HS-27A (cell line): ENCODE data around the gene BCKDHB.
A peak's percentile ranks its signal among the peaks of the same experiment; 100 is the strongest.

Source experiments
- DNase-seq: peaks from one replicate; pipeline ENCODE4 v3.0.0-alpha.2; 2012; ENCODE audit warnings: low read depth, missing footprints

Gene BCKDHB

DNA sequence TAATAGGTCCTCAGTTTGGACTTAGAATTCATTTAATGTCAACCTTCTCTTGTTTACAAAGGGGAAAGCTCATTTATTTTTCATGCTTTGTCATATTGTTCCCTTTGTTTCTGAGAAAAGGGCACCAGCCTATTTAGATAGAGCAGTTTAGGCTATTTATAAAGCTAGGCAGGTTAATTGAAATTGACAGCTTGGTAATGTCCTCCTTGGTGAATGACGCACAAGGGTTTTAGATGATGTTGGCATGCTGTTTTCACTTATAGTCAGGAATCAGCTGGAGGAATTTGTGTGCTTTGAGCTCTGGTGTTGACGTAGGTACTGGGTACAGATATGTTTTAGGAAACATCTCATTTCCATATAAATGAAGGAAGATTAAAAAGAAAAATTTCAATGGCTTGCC is 45.2 kb downstream of the BCKDHB start:
- DNase-seq: no peak

DNA sequence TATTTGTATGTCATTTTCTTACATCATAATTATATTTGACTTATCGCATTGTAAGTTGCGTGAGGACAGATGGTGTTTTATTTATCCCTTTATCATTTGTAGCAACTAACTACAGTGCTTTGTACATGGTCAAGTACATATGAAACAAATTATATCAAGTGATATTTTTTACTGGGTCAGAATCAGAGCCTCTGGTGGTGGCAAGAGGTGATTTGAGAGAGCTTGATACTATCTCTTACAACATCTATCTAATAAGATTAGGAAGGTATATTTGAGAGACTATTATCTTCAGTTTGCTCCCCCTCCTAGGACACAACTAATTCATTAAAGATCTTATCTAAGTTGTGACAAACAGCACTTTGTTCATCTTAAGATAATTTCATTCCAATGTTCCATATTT is 47.7 kb downstream of the BCKDHB start:
- DNase-seq: no peak

DNA sequence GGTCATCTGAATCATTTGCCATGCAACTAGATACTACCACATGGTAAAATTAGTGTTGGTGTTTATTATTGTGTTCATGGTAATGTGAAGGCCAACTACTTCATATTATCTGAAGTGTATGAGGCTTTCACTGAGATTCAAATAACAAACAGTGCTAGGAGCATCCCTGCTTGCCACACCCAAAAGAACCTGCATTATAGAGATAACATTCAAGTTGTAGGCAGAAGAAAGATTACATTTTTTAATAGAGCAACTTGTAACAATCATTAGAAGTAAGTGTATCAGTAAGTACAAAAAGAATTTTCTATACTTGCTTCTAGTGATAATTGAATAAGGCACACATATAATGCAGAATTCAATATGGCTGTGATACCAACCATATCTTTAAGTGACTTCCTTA is 49.8 kb downstream of the BCKDHB start:
- DNase-seq: no peak

DNA sequence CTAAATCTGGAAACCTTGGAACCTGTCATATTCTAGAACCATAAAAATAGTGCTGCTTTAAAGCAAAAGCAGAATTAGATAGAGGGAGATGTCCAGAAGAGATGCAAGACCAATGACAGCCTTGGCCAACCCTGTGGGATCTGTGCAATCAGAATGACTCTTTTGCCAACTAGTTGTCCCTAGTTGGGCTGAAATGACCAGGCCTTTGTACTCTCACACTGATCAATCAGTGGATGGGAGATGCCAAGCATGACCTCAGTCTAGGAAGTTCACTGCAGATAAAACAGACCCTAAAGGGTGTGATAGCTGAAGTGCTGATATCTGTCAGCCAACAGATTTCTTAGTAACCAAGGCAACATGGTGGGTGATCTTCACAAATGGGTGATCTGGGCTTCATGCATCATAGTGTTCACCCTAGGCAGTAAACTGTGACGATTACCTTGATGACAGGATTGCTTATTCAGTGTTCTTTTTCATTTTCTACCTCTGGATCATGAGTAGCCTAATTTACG is 52.1 kb downstream of the BCKDHB start:
- no peak for DNase-seq

DNA sequence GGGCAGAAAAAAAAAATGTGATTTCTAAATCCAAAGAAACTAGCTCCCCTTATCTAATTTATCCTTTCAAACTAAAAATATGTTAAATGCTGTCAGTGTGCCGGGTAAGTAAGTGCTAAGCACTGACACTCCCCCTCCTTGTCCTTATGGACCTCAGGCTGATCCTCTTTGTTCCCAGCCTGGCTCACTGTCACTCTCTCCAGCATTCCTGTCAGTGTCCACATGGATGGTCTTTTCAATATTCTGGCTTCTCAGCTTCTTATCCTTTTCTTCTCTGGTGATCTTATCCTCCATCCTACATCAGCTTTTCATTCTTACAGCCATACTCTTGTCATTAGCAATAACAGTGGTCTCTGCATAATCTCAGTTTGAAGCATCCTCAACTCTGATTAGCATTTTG is 55.0 kb downstream of the BCKDHB start:
- DNase-seq: no peak

DNA sequence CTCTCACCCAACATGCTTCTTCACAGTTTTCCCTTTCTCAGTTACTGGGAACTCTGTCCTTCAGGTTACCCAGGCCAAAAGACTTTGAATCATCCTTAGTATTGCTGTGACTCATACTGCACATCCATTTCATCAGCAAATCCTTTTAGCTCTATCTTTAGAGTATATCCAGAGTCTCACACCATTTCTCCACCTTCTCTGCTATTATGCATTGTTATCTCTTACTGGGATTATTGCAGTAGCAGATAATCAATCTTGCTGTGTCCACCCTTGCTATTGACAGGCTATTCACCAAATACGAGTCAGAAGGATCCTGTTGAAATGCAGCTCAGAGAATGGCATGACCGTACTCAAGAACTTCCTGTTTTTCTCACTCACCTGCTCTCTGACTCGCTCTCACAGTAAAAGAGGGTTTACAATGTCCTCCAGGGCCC is 57.3 kb downstream of the BCKDHB start:
- no peak for DNase-seq

DNA sequence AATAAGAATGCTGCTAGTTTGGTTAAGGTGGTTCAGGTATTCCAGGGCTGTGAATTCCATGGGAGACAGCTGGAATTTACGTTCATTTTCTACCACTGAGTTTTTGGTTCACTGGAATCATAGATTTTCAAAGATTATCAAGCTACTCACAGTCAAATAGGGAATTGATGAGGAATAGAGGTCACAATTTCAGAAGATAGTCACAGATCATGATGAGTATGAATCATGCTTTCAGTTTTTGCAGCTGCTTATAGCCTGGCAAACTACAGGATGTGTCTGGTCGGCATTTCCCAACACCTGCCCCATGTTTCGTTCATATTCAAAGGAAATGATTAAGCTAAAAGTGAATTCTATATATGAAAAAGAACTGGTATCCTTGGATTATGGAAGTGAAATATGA is 58.7 kb downstream of the BCKDHB start:
- no peak for DNase-seq

DNA sequence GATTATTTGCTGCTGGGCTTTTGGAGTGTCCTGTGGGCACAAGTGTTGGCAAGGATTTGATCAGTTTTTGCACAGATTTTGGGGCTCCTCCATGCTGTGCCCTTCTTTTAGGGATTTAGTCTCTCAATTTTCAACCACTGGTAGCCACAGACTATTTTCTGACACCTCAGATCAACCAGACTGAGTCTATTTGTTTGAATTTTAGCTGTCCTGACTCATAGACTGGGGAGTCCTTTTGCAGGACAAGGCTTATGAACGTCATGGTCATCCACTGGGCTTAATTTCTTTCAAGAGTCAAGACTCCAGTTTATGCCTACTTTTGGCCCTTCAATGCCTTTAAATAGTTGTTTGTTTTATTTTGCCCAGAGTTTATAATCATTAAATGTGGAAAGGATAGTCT is 59.3 kb downstream of the BCKDHB start:
- DNase-seq: no peak

DNA sequence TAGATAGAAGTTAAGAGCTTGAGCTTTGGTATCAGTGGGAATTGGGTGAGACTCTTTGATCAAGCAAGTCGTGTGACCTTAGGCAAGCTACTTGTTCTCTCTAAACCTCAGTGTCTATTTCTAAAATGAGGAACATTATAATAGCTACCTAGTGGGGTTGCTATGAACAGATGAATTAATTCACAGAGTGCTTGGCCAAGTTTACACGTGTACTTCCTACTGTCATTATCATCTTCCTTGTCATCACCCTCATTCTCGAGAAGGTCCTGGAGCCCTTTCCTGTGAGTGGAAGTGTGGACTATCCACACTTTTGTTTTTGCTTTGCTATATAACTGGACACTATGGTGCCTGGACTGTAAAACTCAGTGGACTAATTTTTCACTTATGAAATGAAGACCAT is 64.0 kb downstream of the BCKDHB start:
- DNase-seq: no peak

DNA sequence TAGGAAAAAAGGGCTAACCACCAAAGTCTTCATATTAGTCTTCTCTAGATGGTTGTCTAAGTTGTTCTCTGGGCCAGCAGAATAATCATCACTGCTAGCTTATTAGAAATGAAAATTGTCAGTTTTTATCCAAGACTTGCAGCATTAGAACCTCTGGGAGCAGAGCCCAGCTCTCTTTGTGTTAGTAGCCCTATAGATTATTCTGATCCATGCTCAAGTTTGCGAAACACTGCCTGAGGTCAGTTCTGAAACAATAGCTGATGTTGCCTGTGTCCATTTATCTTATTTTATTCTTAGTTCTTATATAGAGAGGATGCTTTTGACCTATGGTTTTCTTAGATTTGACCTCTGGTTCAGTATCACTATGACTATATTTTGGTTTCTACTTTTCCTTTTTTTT is 66.9 kb downstream of the BCKDHB start:
- DNase-seq: no peak

DNA sequence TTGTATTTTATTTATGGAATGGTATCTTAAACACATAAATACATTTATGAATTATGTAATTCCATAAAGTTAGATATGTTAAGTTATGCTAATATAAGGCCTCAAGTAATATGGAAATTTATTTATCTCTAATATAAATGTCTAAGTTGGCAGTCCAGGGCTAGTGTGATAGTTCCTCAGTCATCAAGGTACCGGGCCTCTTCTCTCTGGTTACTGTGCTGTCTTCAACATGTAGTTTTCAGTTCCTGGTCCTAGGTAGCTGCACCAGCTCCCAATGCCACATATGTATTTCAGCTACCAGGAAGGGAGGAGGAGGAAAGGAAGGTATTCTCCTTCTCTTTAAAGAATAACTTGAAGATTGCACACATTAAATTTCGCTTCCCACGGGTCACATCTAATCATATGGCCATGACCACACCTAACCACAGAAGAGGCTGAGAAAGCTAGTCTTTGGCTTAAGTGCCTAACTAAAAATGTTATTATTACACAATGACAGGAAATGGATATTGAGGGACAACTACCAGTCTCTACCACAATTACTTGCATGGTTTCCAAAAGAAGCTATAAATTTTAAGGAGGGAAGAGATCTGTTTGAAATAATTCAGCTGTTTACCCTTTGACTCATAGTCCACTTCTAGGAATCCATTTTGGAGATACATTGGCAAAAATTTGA is 68.6 kb downstream of the BCKDHB start:
- DNase-seq: peak; percentile 45

DNA sequence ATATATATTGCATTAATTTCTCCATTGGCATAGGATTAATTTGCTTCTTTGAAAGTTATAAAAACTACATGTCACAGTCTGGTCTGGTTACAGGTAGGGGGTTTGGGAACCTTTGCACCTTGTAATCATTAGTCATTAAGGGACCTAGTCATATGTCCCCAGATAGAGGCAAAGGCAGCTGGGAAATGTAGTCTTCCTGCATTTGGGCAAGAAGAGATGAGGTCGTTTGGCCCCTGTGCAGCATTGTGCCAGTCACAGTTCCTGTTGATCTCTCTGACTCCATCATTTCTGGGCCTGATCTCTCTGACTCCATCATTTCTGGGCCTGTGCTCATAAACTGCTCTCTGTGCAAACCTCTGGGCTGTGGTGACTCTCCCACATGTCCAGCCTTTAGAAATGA is 73.2 kb downstream of the BCKDHB start:
- no peak for DNase-seq

DNA sequence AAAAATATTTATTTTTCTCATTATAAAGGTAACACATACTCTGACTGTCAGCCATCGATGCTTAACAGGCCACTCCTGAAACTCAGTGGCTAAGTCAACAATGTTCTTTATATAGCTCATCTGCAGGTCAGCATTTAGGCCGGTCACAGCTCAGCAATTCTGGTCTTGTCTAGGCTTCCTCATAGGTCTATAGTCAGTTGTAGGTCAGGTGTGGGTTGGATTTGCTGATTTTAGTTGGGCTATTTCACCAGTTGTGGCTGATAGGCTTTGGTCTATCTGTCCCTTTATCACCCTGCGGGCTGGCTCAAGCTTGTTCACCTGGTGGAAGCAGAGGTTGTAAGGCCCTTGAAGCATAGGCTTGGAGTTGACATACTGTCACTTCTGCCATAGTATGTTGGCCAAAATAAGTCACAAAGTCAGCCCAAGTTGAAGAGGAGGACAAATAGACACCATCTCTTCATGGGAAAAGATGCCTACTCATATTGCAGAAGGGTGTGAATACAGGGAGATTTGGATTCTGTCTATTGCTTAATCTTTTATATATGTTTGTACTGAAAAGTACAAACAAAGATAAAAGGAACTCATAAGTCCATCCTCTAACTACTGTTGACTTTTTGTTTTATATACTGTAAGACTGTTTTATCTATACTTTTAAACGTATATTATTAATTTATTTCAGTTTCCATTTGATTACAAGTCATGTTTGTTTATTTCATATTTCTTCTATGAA is 75.0 kb downstream of the BCKDHB start:
- DNase-seq: no peak

DNA sequence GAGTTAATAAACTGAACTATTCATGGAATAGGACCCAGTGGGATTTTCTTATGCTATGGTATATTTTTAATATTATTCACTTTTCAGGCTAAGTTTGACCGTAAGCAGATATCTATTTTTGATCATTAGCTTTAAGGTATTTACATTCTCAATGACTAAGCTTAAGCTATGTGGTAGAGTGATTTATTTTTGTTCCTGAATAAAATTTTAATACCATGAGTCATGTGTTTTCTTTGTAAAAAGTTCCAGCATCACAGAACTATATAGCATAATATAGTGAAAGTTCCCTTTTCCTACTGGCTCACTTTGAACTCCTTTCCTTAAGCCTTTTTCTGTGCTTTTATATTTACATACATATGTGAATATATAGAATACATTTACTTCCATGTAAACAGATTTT is 75.8 kb downstream of the BCKDHB start:
- peak; percentile 15 for DNase-seq

DNA sequence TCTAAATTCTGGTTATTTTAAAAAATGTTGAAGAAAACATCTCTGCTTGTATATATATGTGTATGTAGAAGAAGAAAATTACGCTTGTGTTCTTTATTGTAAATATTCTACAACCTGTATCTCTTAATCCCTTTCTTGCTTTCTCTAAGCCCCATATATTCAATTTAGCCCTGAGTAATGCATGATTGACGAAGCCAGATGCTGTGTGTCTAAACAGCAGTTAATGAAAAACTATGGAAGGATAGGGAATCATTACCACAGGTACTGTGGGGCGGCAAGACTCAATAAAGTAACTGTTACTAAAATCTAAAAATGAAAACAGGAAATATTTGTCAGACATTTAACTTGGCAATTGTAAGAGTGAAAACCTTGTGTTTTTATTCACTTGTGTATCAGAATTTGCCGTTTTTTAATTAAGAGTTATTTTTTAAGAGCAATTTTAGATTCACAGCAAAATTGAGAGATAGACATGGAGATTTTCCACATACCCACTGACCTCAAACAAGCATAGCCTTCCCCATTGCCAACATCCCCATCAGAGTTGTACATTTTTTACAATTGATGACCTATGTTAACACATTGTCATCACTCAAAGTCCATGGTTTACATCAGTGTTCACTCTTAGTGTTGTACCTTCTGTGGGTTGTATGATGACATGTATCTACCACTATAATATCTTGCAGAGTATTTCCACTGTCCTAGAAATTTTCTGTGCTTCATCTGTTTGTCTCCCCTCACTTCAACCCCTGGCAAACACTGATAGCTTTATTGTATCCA is 76.7 kb downstream of the BCKDHB start:
- DNase-seq: no peak

DNA sequence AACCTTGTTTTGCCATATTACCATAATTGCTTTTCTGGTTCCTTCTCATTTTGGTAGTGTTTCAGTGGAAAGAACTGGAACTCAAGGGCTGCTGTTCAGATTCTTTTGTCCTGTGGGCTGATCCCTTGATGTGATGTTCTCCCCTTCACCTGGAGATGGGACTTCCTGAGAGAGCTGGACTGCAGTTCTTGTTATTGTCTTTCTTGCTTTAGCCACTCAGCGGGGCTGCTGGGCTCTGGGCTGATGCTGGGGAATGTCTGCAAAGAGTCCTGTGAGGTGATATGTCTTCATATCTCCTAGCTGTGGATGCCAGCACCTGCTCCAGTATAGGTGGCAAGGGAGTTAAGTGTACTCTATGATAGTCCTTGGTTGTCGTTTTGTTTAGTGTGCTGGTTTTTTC is 79.0 kb downstream of the BCKDHB start:
- DNase-seq: no peak

DNA sequence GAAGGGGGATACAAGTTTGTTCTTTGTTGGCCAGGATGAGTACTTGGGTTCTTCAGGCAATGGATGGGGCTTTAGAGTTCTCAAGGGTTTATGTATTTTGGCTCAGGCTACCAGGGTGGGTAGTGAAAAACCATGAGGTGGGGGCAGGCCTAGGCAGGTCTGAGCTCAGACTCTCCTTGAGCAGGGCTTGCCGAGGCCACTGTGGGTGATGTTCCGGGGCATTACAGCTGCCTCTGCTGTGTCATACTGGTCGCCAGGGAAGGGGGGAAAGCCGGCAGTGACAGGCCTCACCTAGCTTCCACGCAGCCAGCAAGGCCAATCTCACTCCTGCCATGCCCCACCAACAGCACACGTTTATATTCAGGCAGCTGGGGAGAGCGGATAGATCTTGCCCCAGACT is 79.6 kb downstream of the BCKDHB start:
- DNase-seq: no peak

DNA sequence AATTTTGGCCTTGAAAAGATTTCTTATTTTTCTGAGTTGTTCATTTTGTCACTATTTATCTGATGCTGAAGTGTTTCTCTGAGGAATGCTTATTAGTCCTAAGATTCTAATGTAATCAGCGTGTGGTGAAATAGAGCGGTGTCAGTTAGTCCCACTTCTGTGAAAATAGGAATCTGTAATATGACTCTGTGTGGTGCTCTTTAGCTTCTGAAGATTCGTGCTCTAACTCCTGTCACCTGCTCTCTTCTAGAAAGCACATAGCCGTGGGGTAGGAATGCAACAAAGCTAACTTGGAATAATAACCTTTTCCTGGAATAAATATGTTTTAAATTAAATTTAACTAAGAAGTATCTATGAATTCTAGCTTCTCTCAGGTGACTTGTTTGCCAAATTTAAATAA is 90.4 kb downstream of the BCKDHB start:
- DNase-seq: no peak

DNA sequence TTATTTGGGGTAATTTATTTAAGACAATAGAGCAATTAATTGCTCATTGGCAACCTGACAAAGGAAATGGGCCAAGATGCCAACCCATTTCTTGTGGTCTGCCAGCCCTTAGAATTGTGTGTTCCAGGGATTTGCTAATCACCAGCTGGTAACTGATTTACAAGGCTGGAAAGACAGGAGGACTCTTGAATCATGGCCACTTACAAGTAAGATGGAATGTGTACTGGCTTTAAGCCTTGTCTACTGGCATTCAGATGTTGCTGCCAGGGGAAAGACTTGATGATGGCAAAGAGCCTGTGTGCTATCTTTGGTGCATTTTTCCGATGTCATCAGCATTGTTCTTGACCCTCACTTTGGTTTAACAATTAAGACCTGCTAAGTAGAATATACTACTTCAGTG is 91.0 kb downstream of the BCKDHB start:
- no peak for DNase-seq

DNA sequence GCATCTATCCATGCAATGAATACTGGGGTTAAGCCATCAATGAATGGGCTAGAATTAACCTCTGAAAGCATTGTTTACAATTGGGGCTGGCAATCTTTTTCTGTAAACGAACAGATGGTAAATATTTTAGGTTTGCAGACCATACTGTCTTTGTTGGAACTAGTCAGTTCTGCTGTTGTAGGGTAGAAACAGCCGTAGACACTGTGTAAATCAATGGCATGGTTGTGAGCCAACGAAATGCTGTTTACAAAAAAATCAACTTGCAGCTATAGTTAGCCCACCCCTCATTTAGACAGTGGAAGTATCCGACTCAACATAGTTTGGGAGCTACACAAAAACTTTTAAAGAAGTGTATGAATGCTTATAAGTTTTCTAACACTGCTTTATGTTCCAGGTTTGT is 91.5 kb downstream of the BCKDHB start:
- no peak for DNase-seq

DNA sequence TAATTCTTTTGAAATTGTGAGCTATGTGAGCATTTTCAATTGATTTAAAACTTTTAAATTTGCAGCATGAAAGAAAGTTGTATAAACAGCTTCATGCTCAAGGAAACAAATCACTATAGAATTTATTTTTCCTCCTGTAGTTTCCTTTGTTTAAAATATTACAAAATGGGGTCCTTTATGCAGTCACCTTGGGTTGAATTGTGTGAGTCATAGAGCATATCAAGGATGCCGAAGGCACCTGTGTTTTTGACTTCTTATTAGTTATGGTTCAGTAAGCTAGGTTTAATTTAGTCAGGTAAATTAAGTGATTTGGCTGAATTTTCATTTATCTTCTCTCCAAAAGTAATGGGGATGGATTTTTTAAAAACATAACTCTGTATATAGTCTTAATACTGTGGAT is 96.8 kb downstream of the BCKDHB start:
- no peak for DNase-seq

DNA sequence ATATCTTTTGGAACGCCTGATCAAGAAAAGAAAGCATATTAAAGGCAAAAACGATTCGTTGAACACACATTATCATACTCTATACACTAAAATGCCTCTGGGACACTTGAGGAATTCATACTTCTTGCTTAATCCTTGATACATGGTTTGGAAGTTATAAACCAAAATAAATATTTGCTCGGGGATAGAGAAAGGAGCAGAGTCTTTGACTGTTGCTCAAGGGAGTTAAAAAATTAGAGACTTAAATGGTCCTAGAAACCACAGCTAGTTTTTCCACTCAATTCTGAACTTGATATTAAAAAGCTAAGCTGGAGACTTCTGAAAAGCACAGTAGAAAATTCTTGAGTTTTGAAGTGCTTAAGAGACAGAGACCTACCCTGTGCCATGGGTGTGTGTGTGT is 98.9 kb downstream of the BCKDHB start:
- DNase-seq: no peak

DNA sequence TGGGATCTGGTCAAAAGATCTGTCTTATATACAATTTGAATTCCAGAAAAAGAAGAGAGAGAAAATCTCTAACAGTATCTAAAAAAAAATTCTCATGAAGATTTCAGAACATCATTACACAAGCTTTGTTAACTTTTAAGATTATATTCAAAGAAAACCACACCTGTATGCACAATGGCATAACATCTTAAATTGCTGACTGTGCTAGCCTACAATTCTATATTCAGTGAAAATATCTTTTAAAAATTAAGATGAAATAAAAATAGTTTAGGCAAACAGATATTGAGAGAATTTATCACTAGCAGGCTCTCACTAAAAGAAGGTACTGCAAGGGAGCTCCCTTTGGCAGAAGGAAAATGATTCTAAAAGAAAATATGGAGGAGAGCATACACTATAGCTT is 100.3 kb downstream of the BCKDHB start:
- DNase-seq: no peak
